Peyer's patch (tissue), 4 donors: ENCODE measurements around the gene ITGB6. TPM values are rescaled to one million over a fixed set of nuclear protein-coding genes. Genes with fewer than 3 reads are reported as not detected.
A peak's percentile ranks its signal among the peaks of the same experiment; 100 is the strongest.

ENCODE experiments used
- DNase-seq, 3 donors: peaks; one replicate each; pipeline ENCODE4 v3.0.0-alpha.2; 2017 to 2019
- H3K27ac ChIP-seq, 4 donors: fragments of 200-600 bp; sonication (generic); one replicate each; pipeline ENCODE4 v1.5.1; 2016 to 2019
- H3K27me3 ChIP-seq, 2 donors: fragments of 200-600 bp; sonication (generic); one replicate each; pipeline ENCODE4 v1.5.1; 2019
- H3K36me3 ChIP-seq, 3 donors: fragments of 200-600 bp; sonication (generic); one replicate each; pipeline ENCODE4 v1.5.1; 2016 to 2019
- H3K4me1 ChIP-seq, 4 donors: fragments of 200-600 bp; sonication (generic); one replicate each; pipeline ENCODE4 v1.5.1; 2016 to 2019
- H3K4me3 ChIP-seq, 4 donors: fragments of 200-600 bp; sonication (generic); 1 replicate in 3 of 4; 2 replicates in 1 of 4; pipeline ENCODE4 v1.5.1; 2016 to 2019; ENCODE audit warnings: mild to moderate bottlenecking in 1 of 4
- H3K9me3 ChIP-seq, 4 donors: fragments of 200-600 bp; sonication (generic); one replicate each; pipeline ENCODE4 v1.5.1; 2016 to 2019; ENCODE audit warnings: mild to moderate bottlenecking in 1 of 4
- CTCF ChIP-seq, 6 experiments: fragments of 450-650 bp in 4 of 6; fragments of 200-600 bp in 2 of 6; sonication (generic) in 1 of 6; IDR thresholded peaks; one replicate each; pipeline ENCODE4 v1.5.1; 2017 to 2019; ENCODE audit warnings: antibody characterized with exemption in 6 of 6, mild to moderate bottlenecking in 3 of 6, moderate library complexity in 1 of 6
- POLR2A ChIP-seq, 2 donors: fragments of 450-650 bp; IDR thresholded peaks; one replicate each; pipeline ENCODE4 v1.5.1; 2017; ENCODE audit warnings: antibody characterized with exemption in 2 of 2, mild to moderate bottlenecking in 2 of 2, moderate library complexity in 2 of 2
- total RNA-seq, 4 donors: library from RNA; depleted of rRNA; stranded (reverse); fragments of >200 nt; gene quantifications; one replicate each; pipeline ENCODE4 v1.1.0, GENCODE V29; 2016

Gene ITGB6
- total RNA-seq, 4 donors from 2014 or later, result 9.9 to 21.5 (median 15.3) TPM

GRCh38 chr2:160062292-160063005 is 137.6 kb downstream of the ITGB6 start, which contains the start of gene PLA2R1:
Gene PLA2R1 (minus strand): TSS chr2:160062615. CDS start chr2:160062403, 212 bp downstream.
- peaks cover 0 to 36% (median 0%) of the 10 kb centered on the region in 4 donors for H3K4me1 ChIP-seq
- DNase-seq, result peak in 2 of 3 donors; percentile 72 to 81
- no peaks in the 10 kb centered on the region for H3K36me3 ChIP-seq
- H3K4me3 ChIP-seq, result peak within 1 kb of the TSS; percentile 44 to 82 (median 66)
- TF ChIP-seq CTCF (IDR thresholded peaks at IDR 0.05) (no peak), POLR2A (IDR thresholded peaks at IDR 0.05) (peak; percentile 43 to 72)
- no peaks in the 10 kb centered on the region for H3K27me3 ChIP-seq
- peak within 1 kb of the TSS; percentile 31 to 89 (median 82) for H3K27ac ChIP-seq
- no peaks in the 10 kb centered on the region for H3K9me3 ChIP-seq

- Histone ChIP-seq H3K36me3 (no peaks in the 10 kb centered on the region), H3K9me3 (no peaks in the 10 kb centered on the region), H3K4me3 (peak overlapping the region; percentile 44 to 82 (median 66)), H3K27ac (peak overlapping the region; percentile 31 to 89 (median 82)), H3K27me3 (no peaks in the 10 kb centered on the region), H3K4me1 (peaks cover 0 to 36% (median 0%) of the 10 kb centered on the region in 4 donors)
- no peak for TF ChIP-seq POLR2A (IDR thresholded peaks at IDR 0.05)
- TF ChIP-seq CTCF (IDR thresholded peaks at IDR 0.05), result no peak
- peak in 1 of 3 donors; percentile 62 for DNase-seq
Observed at GRCh38 chr2:160061944-160062291, 138.2 kb downstream of the ITGB6 start.

GRCh38 chr2:160061533-160061932 is 138.5 kb downstream of the ITGB6 start:
- DNase-seq, result no peak
- TF ChIP-seq CTCF (IDR thresholded peaks at IDR 0.05) (no peak), POLR2A (IDR thresholded peaks at IDR 0.05) (no peak)
- H3K27me3 ChIP-seq, result no peaks in the 10 kb centered on the region
- H3K36me3 ChIP-seq, result no peaks in the 10 kb centered on the region
- H3K4me1 ChIP-seq, result peaks cover 0 to 36% (median 0%) of the 10 kb centered on the region in 4 donors
- H3K27ac ChIP-seq, result peak overlapping the region in 3 of 4 donors; percentile 81 to 89 (median 82)
- H3K9me3 ChIP-seq, result no peaks in the 10 kb centered on the region
- H3K4me3 ChIP-seq, result peak overlapping the region; percentile 44 to 82 (median 66)

- Histone ChIP-seq H3K27me3 (no peaks in the 10 kb centered on the region), H3K4me3 (no peak overlapping the region), H3K4me1 (peaks cover 0 to 36% (median 0%) of the 10 kb centered on the region in 4 donors), H3K36me3 (no peaks in the 10 kb centered on the region), H3K27ac (no peak overlapping the region), H3K9me3 (no peaks in the 10 kb centered on the region)
- DNase-seq, result no peak
- TF ChIP-seq CTCF (IDR thresholded peaks at IDR 0.05), result no peak
- TF ChIP-seq POLR2A (IDR thresholded peaks at IDR 0.05), result no peak
Observed at GRCh38 chr2:160060297-160060696, 139.8 kb downstream of the ITGB6 start.

- Histone ChIP-seq H3K27ac (no peak overlapping the region), H3K36me3 (no peaks in the 10 kb centered on the region), H3K4me1 (peaks cover 0 to 15% (median 0%) of the 10 kb centered on the region in 4 donors), H3K9me3 (no peaks in the 10 kb centered on the region), H3K4me3 (no peak overlapping the region), H3K27me3 (no peaks in the 10 kb centered on the region)
- TF ChIP-seq CTCF (IDR thresholded peaks at IDR 0.05), result no peak
- TF ChIP-seq POLR2A (IDR thresholded peaks at IDR 0.05), result no peak
- DNase-seq, result no peak
Observed at GRCh38 chr2:160057356-160057755, 142.7 kb downstream of the ITGB6 start.
